GM21390 (cell line): Measurements from ENCODE around the gene RAVER1.
"Not testable (repeated sequence)": the region's sequence is repeated elsewhere in the genome, so short reads cannot be mapped to it uniquely, and the experiment has no call there.

ENCODE experiments used
- ATAC-seq: cut with Tn5 transposase; IDR thresholded peaks from one replicate; pipeline ENCODE4 v1.9.1; 2021; ENCODE audit not compliant: unreplicated experiment

The RAVER1 gene

DNA sequence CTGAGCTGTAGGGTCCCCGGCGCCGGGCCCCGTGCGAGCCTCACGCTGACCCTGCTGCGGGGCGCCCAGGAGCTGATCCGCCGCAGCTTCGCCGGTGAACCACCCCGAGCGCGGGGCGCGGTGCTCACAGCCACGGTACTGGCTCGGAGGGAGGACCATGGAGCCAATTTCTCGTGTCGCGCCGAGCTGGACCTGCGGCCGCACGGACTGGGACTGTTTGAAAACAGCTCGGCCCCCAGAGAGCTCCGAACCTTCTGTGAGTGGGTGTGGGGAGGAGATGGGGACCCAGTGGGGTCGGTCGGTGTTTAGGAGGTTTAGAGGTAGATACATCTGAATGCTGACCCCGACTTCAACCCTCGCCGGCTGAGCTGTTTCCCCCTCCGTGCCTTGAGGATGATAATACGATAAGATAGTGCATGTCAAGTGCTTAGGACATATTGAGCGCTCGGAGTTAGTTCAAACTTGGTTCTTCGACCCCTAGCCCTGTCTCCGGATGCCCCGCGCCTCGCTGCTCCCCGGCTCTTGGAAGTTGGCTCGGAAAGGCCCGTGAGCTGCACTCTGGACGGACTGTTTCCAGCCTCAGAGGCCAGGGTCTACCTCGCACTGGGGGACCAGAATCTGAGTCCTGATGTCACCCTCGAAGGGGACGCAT lies 41.6 kb downstream of the RAVER1 start:
- ATAC-seq = no peak

DNA sequence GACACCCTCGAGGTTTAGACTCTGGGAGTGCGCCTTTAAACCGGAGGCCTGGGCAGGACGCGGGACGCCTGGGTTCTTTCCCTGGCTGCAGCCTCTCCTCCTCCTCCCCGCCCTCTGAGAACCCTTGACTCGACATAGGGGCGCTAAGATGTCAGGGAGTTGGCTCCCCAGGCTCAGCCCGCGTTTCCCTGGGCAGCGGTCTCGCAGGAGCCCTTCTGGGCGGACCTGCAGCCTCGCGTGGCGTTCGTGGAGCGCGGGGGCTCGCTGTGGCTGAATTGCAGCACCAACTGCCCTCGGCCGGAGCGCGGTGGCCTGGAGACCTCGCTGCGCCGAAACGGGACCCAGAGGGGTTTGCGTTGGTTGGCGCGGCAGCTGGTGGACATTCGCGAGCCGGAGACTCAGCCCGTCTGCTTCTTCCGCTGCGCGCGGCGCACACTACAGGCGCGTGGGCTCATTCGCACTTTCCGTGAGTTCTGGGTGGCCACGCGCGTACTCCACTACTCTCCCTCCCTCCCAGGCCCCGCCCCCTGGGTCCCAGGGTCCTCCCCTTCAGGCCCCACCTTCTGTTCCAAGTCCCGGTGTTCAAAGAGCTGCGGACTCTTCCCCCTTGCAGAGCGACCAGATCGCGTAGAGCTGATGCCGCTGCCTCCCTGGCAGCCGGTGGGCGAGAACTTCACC lies 42.3 kb downstream of the RAVER1 start:
- no peak for ATAC-seq

DNA sequence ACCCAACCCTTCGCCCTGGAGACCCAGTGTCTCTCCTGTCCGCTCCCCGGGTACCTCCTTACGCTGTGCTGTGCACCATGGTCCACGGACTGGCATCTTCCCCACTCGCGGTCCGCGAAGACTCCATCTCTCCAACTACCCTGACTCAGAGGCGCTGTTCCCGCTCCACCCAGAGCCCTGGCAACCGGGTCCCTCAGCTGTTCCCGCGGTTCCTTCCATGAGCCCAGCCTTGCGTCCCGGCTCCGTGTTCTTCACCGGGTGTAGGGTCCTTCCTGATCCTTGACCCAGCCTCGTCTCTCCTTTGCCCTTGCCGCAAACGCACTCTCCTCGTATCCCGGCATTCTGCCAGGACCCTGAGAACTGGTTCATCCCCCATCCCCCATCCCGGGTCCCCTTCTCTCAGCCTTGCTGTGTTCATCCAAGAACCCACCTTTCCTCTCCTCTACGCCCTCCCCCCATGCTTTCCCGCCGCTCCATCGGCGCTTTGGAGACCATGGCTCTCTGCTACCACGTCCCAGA lies 42.9 kb downstream of the RAVER1 start:
- no peak for ATAC-seq

DNA sequence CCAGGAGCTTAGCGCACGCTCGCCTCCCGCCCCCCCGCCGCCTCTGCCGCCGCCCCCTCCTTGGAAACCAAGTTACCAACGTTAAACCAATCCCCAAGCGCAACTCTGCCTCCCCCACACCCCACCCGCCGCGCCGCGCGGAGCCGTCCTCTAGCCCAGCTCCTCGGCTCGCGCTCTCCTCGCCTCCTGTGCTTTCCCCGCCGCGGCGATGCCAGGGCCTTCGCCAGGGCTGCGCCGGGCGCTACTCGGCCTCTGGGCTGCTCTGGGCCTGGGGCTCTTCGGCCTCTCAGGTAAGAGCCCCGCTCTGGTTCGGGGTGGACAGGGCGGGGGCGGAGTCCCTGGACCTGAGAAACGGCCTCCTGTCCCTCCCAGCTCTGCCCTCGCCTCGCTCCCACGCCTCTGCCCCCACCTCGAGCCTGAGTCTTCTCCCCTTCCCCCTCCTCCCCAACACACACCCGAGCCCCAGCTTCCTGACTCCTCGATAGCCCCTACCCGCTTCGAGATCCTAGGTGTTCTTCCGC lies 43.4 kb downstream of the RAVER1 start, which contains the start of gene ICAM5:
TSS of gene ICAM5 (plus strand) at position 117 of the 521 bp plus-strand sequence. CDS start at position 209, 92 bp downstream.
- no peak for ATAC-seq

DNA sequence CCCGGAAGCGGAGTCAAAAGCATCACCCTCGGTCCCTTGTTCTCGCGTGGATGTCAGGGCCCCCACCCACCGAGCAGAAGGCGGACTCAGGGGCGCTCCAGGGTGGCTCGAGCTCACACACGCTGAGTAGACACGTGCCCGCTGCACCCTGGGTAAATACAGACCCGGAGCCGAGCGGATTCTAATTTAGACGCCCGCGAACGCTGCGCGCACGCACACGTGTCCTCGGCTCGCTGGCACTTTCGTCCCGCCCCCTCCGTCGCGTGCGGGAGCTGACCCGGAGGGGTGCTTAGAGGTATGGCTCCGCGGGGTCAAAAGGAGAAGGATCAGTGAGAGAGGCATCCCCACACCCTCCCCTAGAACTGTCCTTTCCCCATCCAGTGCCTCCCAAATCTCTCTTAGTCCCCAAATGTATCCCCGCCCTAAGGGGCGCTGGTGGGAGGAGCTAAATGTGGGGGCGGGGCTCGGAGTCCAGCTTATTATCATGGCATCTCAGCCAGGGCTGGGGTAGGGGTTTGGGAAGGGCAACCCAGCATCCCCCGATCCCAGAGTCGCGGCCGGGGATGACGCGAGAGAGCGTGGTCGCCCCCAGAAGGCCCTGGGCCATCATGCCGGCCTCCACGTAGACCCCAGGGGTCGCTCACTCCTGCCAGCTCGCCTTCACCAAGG lies 44.0 kb downstream of the RAVER1 start:
- no peak for ATAC-seq

DNA sequence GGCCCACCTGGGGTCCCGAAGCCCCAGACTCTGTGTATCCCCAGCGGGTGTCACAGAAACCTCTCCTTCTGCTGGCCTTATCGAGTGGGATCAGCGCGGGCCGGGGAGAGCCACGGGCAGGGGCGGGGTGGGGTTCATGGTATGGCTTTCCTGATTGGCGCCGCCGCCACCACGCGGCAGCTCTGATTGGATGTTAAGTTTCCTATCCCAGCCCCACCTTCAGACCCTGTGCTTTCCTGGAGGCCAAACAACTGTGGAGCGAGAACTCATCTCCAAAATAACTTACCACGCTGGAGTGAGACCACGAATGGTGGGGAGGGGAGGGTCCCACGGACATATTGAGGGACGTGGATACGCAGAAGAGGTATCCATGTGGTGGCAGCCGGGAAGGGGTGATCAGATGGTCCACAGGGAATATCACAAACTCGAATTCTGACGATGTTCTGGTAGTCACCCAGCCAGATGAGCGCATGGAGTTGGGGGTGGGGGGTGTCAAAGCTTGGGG lies 44.6 kb downstream of the RAVER1 start:
- no peak for ATAC-seq

DNA sequence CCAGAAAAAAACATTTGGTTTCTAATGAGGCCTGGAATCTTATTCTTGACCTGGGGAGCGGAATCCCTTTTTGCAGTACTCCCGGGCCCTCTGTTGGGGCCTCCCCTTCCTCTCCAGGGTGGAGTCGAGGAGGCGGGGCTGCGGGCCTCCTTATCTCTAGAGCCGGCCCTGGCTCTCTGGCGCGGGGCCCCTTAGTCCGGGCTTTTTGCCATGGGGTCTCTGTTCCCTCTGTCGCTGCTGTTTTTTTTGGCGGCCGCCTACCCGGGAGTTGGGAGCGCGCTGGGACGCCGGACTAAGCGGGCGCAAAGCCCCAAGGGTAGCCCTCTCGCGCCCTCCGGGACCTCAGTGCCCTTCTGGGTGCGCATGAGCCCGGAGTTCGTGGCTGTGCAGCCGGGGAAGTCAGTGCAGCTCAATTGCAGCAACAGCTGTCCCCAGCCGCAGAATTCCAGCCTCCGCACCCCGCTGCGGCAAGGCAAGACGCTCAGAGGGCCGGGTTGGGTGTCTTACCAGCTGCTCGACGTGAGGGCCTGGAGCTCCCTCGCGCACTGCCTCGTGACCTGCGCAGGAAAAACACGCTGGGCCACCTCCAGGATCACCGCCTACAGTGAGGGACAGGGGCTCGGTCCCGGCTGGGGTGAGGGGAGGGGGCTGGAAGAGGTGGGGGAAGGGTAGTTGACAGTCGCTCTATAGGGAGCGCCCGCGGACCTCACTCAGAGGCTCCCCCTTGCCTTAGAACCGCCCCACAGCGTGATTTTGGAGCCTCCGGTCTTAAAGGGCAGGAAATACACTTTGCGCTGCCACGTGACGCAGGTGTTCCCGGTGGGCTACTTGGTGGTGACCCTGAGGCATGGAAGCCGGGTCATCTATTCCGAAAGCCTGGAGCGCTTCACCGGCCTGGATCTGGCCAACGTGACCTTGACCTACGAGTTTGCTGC lies 46.3 kb downstream of the RAVER1 start, which contains the start of gene ICAM4:
TSS of gene ICAM4 (plus strand) at position 153 of the 935 bp plus-strand sequence. CDS start at position 211, 58 bp downstream.
- ATAC-seq = no peak

DNA sequence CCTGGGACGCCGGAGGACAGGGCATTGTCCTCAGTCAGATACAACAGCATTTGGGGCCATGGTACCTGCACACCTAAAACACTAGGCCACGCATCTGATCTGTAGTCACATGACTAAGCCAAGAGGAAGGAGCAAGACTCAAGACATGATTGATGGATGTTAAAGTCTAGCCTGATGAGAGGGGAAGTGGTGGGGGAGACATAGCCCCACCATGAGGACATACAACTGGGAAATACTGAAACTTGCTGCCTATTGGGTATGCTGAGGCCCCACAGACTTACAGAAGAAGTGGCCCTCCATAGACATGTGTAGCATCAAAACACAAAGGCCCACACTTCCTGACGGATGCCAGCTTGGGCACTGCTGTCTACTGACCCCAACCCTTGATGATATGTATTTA lies 47.9 kb downstream of the RAVER1 start:
- ATAC-seq = no peak

DNA sequence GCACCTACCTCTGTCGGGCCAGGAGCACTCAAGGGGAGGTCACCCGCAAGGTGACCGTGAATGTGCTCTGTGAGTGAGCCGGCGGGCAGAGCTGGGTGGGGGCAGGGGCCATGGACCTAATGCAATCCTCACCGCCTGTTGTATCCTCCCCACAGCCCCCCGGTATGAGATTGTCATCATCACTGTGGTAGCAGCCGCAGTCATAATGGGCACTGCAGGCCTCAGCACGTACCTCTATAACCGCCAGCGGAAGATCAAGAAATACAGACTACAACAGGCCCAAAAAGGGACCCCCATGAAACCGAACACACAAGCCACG lies 48.4 kb downstream of the RAVER1 start:
- ATAC-seq = no peak

DNA sequence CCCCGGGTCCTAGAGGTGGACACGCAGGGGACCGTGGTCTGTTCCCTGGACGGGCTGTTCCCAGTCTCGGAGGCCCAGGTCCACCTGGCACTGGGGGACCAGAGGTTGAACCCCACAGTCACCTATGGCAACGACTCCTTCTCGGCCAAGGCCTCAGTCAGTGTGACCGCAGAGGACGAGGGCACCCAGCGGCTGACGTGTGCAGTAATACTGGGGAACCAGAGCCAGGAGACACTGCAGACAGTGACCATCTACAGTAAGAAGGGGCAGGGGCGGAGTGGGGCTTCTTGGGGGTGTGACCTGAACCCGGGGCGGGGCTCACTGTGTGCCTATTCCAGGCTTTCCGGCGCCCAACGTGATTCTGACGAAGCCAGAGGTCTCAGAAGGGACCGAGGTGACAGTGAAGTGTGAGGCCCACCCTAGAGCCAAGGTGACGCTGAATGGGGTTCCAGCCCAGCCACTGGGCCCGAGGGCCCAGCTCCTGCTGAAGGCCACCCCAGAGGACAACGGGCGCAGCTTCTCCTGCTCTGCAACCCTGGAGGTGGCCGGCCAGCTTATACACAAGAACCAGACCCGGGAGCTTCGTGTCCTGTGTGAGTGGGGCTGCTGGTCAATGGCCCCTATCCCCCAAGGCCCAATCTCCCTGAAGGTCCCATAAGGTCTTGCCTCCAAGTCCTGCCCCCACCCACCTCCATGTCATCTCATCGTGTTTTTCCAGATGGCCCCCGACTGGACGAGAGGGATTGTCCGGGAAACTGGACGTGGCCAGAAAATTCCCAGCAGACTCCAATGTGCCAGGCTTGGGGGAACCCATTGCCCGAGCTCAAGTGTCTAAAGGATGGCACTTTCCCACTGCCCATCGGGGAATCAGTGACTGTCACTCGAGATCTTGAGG lies 49.0 kb downstream of the RAVER1 start:
- ATAC-seq = no peak

DNA sequence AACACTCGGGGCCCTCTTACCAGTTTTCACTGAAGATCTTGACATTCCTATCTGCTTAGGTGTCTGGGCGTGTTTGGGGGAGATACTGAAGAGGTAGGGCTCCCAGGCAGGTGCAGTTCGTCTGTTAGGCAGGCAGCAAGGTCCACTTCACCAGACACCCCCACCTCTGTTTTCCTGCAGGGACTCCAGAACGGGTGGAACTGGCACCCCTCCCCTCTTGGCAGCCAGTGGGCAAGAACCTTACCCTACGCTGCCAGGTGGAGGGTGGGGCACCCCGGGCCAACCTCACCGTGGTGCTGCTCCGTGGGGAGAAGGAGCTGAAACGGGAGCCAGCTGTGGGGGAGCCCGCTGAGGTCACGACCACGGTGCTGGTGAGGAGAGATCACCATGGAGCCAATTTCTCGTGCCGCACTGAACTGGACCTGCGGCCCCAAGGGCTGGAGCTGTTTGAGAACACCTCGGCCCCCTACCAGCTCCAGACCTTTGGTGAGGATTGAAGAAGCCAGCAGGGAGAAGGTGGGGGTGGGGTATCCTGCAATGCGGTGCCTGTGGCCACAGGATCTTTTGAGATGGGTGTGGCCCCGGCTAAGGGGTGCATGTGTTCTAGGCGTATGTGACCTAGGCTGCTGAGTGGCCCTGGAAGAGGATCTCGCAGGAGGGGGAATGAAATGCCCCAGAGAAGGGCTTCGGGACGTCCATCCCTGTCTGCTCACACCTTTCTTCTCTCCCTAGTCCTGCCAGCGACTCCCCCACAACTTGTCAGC lies 49.8 kb downstream of the RAVER1 start:
- no peak for ATAC-seq

DNA sequence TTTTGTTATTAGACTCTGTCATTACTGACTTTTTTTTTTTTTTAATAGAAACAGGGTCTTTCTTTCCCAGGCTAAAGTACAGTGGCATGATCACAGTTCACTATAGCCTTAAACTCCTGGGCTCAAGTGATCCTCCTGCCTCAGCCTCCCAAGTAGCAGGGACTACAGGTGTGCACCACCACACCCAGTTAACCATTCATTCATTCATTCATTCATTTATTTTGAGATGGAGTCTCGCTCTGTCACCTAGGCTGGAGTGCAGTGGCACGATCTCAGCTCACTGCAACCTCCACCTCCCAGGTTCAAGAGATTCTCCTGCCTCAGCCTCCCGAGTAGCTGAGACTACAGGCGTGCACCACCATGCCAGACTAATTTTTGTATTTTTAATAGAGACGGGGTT lies 51.3 kb downstream of the RAVER1 start:
- ATAC-seq = not testable (repeated sequence)

DNA sequence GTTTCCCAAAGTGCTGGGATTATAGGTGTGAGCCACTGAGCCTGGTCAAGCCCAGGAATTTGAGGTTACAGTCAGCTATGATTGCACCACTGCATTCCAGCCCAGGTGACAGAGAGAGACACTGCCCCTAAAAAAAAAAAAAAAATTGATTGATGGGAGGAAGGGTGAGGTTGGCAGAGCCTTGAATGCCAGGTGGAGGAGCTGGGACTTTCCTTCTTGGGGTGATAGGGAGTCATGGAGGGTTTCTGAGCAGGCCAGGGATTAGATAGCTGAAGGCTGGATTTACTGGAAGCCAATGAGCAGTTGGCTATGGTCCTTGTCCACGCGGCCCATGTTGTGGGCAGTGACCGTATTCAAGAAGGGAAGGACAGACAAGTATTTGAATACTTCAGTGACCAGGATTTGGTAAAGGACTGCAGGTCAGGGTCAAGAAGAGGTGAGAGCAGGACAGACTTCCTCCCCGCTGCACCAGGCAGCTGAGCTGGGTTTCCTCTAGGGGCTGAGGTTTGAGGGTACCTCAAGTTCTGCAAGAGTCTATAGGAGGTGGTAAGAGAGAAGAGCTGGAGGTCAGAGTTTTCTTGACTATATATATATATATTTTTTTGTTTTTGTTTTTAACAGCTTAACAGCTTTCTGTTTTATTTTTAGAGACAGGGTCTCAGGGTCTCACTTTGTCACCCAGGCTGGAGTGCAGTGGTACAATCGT lies 53.4 kb downstream of the RAVER1 start:
- no peak for ATAC-seq

DNA sequence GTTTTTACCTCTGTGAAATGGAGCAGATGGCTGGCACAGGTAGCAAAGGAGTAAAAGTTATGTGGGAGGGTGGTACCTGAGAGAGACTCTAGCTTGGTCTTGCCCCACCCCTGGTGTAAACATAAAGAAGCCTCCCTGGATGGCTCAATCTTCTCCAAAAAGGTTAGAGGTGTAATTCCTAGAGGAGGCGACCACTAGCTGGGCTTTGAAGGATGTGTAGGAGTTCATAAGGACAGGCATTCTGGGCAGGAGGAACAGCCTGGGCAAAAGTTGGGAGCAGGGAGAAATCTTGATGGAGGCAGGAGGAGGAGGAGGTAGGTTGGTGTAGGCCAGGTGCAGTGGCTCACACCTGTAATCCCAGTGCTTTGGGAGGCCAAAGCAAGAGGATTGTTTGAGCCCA lies 54.4 kb downstream of the RAVER1 start:
- no peak for ATAC-seq

DNA sequence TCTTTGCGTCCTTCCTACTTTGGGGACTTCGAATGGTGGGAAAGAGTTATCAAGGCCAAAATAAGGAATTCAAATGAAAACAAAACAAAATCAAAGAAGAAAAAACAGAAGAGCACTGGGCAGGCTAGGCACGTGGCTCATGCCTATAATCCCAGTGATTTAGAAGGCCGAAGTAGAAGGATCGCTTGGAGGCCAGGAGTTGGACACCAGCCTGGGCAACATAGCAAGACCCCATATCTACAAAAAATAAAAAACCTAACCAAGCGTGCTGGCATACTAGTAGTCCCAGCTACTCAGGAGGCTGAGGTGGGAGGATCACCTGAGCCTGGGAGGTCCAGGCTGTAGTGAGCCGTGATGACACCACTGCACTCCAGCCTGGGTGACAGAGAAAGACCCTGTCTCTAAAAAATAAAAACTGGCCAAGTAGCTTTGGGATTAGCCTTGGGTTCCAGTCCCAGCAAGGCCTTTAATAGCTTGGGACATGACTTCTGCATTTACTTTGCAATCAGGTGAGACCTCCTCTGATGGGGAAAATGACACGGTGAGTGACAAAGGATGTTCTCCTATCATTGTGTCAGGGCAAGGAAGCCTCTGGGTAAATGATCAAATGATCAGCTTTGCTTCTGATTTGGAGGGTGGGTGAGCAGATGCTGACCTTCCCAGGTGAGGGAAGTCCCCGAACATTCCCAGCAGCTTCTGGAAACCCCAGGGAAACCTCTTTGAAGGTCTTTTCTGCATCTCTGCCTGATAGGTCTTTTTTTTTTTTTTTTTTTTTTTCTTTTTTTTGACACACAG lies 55.3 kb downstream of the RAVER1 start:
- no peak for ATAC-seq

DNA sequence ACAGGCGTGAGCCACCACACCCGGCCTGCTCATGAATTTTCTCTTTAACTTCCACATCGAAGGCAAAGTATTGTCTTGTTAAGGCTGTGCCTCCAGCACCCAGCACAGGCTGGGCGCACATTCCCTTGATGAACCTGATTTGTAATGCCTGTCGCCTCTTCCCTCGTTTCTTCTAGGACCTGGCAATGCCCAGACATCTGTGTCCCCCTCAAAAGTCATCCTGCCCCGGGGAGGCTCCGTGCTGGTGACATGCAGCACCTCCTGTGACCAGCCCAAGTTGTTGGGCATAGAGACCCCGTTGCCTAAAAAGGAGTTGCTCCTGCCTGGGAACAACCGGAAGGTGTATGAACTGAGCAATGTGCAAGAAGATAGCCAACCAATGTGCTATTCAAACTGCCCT lies 58.7 kb downstream of the RAVER1 start:
- ATAC-seq = no peak

DNA sequence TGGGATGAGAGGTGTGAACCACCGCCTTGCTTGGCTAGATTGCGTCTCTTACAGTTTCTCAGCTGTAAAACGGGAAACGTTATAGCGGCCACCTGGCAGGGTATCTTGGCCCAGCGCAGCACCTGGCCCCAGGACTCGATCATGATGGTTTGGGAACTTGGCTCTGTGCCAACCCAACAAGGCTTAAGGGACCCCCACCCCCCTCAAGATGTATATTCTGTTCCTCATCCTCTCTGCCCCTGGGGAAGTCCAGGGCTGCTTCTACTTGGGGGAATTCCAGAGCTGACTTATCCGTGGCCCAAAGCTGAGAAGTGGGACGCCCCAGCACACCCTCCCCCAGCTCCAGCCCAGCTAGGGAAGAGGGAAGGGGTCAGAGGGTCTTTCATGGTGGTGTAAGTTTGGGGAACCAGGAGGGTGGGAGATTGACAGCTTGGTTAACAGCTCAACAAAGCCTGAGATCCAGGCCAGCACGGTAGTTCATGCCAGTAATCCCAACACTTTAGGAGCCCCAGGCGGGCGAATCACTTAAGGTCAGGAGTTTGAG lies 61.7 kb downstream of the RAVER1 start:
- ATAC-seq = peak; percentile 24
